Muscle of arm (tissue), 12 donors: ENCODE measurements around the gene PPP1R9B. TPM values are rescaled to one million over a fixed set of nuclear protein-coding genes. Genes with fewer than 3 reads are reported as not detected.

Experiments used
- DNase-seq: peaks from one replicate; pipeline ENCODE4 v3.0.0-alpha.2; 2013
- polyA plus RNA-seq, 12 donors: library from polyadenylated mRNA; unstranded; fragments of 120-200 nt; gene quantifications; one replicate each; pipeline ENCODE4 v1.2.1, GENCODE V29; 2013; ENCODE audit not compliant: insufficient read length in 12 of 12

Gene PPP1R9B
- polyA plus RNA-seq, 12 donors: 29.5 to 70.3 (median 37.6) TPM; not detected in 1

DNA sequence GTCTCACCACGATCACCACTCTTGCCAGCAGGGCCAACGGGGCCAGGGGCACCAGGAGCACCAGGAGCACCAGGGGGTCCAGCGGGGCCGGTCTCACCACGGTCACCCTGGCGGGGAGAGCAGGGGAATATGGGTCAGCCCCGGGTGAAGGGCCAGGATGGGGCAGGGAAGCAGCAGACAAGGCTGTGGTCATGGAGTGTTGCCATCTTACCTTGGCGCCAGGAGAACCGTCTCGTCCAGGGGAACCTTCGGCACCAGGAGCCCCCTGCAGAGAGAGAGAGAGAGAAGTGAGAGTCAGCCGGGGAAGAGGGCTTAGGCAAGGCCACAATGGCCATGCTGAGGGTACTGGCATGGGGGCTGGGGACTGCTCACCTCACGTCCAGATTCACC lies 38.0 kb upstream of the PPP1R9B start:
- DNase-seq: no peak

DNA sequence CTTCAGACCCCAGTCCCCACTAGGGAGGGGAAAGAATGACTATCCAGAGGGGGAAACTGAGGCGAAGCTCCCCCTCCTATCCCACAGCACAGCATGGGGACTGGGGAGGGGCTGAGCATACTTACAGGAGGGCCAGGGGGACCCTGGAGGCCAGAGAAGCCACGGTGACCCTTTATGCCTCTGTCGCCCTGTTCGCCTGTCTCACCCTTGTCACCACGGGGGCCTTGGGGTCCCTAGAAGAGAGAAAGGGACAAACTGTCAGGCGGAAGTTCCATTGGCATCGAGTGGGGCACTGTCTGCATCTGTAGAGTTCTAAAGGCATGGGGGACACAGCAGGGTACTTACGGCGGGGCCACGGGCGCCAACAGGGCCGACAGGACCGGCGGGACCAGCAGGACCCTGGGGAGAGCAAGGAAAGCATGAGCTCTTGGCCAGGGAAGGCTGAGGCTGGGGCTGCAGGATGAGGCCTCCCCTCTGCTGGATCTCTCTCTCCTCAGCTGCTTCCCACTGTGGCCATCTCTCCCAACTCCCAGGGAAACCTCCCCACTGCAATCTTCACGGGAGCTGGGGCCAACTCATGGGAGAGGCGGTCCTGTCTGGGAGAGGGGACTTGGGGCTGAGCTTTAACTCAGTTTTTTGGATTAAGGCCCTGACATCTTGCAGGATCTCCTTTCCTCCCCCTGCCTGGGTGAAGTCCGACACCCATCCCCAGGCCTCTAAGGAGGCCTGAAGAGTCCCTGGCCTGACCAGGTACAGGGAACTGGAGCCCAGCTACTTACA lies 37.5 kb upstream of the PPP1R9B start:
- DNase-seq: no peak

DNA sequence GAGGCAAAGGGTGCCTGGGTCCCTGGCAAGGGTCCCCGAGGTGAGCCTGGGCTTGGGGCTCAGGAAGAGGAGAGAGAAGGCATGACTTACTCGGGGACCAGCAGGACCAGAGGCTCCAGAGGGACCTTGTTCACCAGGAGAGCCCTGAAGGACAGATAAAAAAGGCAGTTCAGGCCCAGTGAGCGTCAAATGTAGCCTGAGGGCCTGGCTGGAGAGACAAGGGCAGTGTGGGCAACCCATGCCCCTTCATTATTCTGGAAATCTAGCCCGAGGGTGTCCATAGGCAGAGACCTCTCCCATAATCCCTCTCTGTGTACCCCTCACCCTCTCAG lies 36.9 kb upstream of the PPP1R9B start:
- DNase-seq: no peak

DNA sequence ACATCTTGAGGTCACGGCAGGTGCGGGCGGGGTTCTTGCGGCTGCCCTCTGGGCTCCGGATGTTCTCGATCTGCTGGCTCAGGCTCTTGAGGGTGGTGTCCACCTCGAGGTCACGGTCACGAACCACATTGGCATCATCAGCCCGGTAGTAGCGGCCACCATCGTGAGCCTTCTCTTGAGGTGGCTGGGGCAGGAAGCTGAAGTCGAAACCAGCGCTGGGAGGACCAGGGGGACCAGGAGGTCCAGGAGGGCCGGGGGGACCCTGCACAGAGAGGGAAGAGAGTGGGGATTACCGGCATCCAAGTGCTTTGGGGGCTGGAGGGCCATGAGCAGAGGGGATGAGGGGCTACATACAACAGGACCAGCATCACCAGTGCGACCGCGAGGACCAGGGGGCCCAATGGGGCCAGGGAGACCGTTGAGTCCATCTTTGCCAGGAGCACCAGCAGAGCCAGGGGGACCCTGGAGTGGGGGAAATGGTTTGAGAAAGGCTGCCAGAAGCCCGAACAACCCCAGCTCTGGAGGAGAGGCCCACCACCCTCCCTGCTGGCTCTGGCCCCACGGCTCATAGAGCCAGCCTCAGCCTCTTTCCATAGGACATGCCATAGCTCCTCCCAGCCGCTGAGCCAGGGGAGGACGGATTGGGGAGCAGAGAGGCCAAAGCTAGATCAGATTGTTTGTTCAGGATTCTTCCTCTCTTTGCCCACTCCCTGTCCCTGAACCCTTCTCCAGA lies 36.4 kb upstream of the PPP1R9B start:
- DNase-seq: peak; percentile 84

DNA sequence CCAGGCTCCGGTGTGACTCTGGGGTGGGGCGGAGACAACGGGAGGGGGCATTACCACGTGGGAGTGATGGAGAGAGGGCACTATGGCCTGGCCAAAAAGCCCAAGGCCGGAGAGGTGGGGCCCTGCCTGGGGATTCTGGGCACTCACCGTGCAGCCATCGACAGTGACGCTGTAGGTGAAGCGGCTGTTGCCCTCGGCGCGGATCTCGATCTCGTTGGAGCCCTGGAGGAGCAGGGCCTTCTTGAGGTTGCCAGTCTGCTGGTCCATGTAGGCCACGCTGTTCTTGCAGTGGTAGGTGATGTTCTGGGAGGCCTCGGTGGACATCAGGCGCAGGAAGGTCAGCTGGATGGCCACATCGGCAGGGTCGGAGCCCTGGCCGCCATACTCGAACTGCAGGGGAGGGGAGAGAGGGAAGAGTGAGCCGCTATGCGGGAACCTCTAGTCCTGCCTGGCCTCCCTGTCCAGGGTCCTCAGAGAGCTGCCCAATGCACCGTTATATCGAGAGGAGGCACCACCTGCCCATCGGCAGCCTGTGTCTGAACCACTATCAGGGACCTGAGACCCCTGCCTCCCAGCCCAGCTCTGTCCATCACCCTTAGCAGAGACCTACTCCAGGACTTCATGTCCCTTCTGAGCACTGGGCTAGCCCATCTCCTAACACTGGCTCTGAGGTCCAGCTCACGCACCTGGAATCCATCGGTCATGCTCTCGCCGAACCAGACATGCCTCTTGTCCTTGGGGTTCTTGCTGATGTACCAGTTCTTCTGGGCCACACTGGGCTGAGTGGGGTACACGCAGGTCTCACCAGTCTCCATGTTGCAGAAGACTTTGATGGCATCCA lies 35.4 kb upstream of the PPP1R9B start:
- no peak for DNase-seq

DNA sequence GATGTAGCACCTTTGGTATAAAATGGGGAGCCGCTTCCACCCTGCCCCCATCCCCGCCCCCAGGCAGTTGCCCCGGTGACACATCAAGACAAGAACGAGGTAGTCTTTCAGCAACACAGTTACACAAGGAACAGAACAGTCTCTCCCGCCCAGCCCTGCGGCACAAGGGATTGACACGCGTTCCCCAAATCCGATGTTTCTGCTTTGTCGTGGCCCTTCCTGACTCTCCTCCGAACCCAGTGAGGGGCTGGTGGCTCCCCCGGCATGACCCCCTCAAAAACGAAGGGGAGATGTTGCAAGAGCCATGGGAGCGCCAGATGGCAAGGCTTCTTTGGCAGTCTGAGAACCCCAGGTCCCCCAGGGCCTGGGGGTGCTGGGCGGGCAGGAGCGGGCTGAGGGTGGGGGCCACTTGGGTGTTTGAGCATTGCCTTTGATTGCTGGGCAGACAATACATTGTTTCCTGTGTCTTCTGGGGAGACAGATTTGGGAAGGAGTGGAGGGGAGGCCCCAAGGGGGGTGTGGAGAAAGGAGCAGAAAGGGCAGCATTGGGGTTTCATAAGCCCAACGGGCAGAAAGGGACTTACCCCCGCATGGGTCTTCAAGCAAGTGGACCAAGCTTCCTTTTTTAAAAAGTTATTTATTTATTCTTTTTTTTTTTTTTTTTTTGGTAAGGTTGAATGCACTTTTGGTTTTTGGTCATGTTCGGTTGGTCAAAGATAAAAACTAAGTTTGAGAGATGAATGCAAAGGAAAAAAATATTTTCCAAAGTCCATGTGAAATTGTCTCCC lies 34.3 kb upstream of the PPP1R9B start:
- DNase-seq: no peak

DNA sequence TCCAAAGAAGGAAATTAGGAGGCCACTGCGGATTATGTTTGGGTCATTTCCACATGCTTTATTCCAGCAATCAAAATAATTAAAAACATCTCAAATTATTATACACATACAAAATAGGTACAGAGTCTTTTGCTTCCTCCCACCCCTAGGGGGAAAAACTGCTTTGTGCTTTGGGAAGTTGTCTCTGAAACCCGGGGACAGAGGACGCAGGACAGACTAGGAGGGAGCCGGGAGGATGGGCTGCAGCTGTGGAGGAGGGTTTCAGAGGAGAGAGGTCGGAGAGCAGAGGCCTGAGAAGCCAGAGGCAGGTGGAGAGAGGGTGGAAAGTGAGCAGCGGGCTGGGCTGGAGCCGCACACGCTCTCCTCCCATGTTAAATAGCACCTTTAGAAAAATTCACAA lies 33.6 kb upstream of the PPP1R9B start:
- no peak for DNase-seq

DNA sequence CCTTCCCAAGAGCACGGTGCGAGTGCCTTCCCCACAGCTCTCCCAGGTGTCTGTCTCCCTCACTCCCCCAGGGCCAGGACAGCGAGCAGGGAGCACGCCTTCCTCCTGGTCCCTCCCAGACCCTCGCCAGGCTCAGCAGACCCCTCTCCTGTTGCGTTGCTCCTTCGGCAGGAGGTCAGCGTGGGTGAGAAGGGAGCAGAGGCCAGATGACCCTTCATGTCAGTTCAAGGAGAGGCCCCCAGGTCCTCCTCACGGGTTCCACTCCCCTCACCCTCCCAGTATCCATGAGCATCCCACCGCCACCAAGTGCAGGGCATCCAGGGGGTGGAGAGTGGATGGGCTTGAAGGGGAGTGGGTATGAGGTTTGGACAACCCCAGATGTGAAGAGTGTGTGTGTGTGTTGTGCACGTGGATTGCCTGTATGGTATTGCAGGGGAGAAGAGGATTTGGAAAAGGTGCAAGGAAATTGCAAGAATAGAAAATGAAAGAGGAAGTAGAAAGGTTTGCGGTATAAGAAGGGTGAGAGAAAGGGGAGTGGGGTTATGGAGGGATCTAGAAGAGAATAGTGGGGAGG lies 33.0 kb upstream of the PPP1R9B start:
- no peak for DNase-seq

DNA sequence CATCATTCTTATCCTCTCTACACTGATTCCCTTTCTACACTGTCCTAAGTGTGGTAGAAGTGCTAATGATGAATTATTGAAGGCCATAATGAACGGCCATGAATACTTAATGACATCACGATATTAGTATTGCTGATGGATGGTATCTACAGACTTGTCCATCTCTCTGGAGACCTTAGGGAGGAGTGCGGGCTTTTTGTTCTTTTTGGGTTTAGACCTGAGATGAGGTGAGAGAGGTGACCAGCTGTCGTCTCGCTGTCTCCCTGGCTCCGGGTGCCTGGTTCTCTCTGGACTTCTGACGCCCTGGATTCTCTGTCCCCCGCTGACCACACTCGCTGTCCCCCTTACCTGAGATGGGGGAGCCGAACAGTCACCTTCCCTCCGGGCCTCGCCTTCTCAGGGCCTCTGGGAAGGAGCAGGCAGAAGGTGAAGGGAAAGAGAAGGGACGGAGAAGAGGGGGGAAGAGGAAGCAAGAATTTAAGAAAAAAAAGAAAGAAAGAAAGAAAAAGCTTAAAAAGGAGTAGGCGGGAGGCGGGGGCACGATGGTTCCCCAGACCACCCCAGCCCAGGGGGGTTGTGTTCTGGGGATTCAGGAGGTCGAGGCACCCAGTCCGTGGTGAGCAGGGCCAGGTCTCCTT lies 32.4 kb upstream of the PPP1R9B start:
- DNase-seq: no peak

DNA sequence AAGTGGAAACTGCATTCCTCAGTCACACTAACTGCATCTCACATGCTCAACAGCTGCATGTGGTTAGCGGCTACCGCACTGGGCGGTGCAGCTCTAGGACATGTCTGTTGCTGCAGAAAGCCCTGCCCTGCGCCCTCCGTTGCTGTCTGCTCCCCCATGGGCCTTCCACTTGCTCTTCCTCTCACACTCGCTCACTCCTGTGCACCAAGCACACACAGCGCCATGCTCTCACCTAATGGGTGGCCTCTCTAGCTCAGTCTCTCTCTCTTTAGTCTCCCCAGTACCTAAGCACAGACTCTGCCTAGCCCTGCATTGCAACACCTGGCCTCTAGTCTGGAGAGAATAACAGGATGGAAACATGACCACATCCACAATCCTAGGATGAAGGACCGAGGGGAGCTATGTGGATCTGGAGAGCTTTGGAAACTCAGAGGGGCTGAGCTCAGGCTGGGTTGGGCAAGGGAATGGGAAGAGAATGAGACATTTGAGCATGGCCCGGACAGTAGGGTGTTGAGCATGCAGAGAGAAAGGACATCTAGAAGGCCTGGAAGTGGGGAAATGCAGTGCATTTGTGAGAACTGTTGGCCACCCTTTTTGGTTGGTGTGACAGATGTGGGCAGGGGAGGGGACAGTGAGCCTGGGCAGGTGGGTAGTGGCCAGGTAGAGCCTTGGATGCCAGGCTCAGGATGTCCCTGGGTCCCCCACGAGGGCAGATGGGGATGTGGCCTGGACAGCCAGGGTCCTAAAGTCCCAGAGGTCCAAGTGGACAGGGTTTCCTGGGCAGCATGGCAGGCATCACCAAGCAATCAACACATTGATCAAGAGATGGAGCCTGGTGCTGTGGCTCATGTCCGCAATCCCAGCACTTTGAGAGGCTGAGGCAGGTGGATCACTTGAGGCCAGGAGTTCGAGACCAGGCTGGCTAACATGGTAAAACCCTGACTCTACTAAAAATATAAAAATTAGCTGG lies 31.4 kb upstream of the PPP1R9B start:
- DNase-seq: no peak

DNA sequence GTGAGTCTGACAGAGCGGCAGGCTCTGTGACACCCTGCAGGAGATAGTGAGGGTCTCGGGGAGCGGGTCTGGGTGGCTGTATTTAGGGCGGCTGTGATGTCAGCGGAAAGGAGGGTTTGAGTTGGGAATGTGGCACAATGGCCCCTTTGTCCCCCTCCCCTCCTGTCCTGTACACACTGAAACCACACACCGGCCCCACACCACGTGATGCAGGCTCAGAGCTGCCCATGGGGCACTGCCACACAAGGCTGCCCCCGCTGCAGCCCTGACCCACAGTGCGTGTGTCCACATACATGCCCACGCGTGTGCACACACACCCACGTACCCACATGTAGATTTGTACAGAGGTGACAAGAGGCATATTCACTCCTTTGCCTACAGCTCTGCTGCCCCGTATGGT lies 30.7 kb upstream of the PPP1R9B start:
- no peak for DNase-seq

DNA sequence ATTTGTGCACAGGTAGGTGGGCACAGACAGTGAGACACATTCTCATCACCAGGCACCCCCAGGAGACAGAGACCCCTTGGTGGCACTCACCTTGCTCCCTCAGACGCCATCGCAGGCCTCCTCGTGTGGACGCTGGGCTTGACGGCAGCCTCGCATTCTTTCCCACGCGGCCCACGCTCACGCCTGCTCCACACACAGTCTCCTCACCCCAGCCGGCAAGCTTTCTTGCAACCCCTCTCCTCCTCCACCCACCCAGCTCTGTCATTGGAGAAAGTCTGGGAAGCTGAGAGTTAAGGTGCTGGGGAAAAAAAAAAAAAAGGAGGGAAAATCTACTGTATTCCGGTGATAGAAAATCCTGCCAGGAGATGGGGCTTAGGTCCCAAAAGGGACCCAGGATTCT lies 30.1 kb upstream of the PPP1R9B start:
- no peak for DNase-seq

DNA sequence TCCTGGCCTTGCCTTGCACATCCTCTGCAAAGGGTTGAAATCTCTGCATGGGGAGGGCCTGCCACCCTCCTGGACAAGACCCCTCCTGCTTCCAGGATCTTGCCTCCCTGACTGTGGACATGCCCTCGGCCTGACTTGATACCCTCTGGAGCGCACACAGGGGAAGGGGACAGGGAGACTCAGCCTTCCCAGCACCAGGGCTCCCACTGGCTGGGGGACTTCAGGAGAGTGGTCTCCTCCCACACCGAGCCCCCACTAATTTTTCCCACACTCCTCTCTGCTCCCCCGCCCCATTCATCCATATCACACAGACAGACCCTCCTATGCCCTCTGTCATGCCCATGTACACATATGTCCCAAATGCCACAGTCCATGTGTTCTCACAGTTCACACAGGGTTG lies 29.6 kb upstream of the PPP1R9B start:
- no peak for DNase-seq

DNA sequence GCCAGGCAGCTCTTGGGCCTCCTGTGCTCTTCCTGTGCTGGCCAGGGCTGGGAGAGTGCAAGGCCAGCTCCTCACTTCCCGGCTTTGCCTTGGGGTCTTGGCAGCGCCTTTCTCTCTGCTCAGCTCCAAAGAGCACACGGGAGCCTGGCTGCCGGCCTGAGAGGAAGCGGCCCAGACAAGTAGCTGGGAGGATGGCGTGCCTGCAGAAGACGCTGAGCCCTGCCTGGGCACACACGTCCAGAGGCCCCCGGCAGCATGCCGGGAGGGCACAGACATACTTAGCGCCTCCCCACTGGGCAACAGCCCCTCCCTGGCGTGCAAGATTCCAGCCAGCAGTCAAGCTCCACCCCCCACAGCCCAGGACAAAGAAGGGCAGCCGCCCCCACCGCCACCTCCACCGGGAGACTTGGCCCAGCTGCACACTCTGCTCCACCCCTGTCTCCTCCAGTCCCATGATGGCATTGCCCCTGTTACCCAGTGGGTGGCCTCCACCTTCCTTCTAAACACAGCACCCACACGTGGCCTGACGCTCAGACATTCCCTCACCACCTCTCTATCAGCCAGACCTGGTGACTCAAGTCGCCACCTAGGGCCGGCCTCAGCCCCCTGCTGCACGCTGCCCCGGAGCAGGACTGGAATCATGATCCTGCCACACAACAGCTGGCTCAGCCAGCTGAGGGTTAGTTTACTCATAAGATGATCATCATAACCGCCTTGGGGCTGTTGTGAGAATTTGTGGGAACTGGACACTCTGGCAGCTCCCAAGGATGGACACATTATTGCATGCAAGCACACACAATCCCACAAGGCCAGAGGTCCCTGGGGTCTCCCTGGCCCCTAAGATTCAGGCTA lies 27.7 kb upstream of the PPP1R9B start:
- no peak for DNase-seq

DNA sequence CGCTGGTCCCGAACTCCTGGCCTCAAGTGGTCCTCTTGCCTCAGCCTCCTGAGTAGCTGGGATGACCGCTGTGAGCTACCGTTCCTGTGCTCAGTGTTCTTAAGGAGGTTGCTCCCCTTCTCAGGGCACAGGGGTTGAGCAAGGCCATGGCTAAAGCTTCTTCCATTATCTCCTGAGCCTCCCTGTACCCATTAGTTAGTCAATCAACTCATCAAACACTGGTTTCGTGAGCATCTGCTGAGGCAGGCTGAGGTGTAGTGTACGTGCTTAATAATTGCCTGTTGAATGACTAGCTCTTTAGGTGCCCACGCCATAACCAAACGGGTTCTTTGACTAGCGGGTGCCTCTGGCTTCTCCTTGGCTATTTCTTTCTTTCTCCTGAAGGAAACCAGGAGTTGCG lies 27.0 kb upstream of the PPP1R9B start:
- DNase-seq: no peak

DNA sequence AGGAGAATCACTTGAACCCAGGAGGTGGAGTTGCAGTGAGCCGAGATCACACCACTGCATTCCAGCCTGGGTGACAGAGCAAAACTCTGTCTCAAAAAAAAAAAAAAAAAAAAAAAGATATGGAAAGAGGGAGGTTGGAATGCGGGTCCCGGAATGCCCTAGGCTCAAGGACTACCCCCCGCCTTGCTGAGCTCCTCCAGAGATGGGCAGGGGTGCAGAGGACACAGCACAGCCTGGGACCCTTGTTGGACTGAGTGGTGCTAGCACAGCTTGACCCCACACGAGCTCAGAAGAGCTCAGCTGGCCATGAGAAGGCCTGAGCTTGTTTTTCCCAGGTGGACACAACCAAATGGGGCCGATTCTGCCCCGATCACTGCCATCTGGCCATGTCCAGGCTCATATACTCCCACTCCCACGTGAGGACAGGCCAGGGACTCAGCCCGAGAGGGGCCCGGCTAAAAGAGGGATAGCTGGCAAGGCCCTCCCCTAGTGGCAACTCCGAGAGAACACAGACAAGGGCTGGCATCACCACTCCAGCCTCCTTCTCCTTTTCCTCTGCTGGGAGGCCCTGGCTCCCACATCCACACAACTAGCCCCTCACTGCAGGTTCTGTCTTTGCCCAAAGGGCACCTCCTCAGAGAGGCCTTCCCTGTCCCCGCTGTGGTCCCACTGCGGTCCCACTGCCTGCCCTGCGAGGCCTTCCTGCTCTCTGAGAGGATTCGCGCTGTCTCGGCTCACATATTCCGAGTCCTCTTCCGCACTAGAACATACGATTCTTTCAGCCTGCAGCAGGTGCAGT lies 26.3 kb upstream of the PPP1R9B start:
- DNase-seq: no peak

DNA sequence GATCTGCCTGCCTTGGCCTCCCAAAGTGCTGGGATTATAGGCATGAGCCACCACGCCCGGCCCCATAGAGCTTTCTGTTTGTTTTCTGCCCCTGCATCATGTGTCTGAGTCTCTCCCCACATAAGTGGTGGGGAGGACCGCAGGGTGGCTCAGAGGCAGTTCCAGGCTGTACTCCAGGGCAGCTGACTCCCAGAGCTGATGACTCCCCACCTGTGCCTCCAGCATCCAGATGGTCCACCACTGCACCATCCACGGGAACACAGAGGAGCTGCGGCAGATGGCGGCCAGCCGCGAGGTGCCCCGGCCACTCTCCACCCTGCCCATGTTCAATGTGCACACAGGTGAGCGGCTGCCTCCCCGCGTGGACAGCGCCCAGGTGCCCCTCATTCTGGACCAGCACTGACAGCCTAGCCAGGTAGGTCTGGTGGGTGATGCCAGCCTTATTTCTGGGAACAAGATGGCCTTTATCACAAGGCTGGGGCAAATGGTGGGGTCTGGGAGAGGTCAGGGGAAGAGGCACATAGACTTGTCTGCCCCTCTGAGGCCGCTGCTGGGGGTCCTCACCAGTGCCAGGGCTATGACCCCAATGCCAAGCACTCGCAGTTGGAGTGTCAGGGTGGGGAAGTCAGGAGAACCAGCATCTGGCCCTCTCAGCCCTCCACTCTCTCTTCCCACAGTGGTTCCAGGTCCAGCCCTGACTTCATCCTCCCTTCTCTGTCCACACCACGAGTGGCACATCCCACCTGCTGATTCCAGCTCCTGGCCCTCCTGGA lies 24.7 kb upstream of the PPP1R9B start:
- no peak for DNase-seq
